Stimulated activated CD4-positive, alpha-beta T cell treated with anti-CD3 and anti-CD28 coated beads, TNF-alpha, amount 100 ng/mL, for 1 hour (primary cell): ENCODE results near the gene SLC39A7.

Experiments
- DNase-seq, 3 donors: peaks; one replicate each; pipeline ENCODE4 v3.0.0-alpha.2; 2020; ENCODE audit warnings: low read depth in 3 of 3, low spot score in 1 of 3

SLC39A7 gene

DNA sequence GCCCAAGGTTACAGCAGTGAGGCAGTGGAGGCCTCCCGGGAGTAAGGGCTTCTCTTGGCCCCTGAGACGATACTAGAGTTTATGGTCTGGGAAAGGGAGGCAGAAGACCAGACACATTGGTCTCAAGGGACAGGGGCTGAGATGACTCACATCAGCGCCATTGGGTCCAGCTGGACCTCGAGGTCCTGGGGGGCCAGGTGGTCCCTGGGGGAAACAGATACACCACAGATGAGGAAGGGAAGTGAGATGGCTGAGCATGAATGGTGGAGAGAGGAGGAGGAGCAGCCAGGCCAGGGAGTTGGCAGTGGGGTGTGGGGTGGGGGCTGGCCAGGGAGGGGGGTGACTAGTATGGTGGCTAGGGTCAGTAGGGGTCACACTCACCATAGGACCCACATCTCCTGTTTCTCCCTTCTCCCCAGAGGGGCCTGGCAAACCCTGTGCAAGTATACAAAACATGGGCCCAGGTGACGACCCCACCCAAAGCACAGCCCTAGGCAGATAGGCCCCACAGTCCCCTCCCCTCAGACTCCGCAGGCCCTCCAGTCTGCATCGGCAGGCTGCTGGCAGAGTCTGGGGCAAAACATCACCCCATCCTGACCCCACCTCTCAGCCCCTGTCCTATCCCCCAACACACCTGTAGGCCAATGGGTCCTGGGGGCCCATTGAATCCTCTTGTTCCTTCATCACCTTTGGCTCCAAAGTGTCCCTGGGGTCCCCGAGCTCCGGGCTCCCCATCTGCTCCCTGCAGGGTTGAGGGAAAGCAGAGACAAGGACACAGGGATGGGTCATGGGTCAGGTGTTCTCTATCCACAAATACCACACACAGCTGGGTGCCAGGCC, 30.3 kb upstream of the SLC39A7 start:
- DNase-seq: no peak

DNA sequence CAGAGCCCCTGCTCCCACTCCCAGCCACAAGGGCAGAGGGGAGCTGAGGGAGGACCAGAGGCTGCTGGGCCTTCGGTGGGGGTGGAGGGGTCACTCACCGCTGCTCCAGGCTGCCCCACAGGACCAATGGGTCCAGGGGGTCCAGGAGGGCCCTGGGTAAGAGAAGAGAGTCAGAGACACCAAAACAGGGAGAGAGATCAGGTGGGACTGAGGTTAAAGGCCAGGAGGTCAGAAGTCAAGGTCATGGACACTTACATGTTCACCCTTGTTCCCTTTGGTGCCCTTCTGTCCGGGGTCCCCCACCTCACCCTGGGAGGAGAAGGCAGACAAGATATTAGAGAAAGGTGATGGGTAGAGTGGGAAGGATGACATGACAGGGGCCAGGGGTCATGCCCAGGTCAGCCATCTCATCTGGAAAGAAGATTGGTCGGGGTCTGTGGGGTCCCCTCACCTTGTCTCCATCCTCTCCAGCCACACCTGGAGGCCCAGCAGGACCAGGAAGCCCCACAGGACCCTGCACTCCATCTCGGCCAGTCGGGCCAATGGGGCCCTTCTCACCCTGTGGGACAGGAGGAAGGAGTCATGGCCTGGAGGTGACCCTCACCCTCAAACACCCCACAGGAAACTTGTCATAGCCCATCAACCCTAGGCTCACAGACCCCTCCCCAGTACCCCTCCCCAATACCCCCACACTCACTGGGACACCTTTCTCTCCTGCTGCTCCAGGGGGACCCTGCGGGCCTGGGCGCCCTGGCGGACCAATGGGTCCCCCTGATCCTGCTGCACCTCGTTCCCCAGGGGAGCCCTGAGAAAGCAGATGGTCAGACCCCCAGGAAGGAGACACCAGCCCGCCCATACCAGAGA, 29.4 kb upstream of the SLC39A7 start:
- DNase-seq: no peak

DNA sequence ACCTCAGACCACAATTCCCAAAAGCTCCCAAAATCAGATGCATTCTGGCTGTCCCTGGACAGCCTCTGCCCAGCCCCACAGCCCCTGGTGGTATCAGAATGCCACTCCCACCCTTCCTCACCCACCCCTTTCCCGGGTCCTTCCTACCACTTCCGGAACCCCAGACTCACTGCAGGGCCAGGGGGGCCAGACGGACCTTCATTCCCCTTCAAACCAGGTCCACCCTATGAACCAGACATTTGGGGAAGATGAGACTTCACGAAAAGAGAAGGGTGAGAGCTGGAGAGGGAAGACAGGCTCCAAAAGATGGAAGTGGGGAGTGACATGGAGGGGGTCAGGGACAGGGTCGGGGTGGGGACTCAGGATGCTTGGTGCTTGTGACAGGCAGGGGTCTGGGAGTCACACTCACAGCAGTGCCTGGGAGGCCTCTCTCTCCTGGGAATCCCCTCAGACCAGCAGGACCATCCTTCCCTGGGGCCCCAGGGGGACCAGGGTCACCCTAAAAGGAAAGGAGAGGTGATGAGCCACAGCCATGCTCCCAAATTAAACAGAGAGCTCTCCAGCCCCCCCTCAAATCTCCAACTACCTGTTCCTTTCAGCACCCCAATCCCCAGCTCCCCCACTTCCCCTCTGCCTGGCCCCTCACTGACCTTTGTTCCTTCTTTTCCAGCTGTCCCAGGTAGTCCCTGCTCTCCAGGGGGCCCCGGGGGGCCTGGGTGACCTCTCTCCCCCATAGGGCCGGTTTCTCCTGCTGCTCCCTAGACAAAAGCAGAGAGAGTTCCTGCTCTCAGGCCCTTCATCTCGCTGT, 28.6 kb upstream of the SLC39A7 start:
- no peak for DNase-seq

DNA sequence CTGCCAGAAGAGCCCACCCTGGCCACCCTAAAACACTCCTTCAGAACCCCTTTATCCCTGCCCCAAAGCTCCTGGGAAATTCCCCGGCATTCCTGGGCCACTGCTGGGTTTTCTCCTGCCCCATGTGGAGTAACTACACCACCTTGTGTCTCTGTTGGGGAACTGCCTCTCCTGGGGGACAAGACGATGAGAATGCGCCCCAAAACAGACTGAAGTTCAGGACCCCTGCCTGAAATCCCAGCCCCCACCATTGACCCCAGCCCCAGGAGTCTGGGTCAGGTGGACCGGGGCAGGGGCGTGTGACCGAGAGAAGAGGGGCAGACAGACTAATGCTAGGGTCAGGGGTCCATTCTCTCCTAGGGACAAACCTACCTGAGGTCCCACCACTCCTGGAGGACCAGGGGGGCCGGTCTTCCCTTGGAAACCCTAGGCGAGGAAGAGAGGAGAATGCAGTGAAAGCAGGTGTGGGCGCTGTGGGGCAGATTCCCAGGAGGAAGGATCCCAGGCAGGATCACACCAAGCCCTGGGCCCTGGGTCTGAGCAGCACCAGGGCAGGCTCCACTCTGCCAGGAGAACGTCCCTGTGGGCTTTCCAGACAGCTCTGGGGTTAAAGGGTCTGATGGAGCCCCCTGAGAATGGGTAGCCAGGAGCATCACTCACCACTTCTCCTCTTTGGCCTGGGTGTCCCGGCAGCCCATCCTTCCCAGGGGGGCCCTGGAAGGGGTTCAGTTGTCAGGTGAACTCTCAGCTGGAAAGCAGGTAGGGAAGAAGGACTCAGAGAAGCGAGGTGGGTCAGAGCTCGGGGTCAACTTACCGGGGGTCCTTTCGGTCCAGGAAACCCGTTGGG, 27.8 kb upstream of the SLC39A7 start:
- DNase-seq: no peak

DNA sequence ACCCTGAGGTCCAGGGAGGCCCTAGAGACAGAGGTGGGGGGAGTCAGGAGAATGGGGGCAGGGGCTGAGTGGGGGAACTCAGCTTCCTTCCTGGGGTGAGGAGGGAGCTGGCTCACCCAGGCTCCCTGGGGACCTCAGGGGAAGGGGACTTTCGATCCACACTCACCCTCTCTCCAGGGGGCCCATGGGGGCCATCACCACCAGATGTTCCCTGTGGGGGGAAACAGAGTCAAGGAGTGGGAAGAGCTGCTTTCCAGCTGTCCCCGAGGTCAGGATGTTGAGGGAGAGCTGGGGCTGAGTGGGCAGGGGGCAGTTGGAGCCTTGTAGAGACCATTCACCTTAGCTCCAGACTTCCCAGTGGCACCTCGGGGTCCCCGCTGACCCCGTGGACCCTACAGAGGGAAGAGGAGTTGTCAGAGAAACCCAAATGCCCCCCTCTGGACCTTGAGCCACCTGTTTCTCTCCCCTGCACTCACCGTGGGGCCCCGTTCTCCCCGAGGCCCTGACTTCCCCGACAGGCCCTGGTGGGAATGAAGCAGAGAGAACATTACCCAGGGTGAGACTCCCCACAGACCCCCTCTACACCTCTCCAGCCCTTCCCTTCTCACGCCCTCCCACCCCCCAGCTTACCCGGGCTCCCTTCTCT, 27.0 kb upstream of the SLC39A7 start:
- no peak for DNase-seq

DNA sequence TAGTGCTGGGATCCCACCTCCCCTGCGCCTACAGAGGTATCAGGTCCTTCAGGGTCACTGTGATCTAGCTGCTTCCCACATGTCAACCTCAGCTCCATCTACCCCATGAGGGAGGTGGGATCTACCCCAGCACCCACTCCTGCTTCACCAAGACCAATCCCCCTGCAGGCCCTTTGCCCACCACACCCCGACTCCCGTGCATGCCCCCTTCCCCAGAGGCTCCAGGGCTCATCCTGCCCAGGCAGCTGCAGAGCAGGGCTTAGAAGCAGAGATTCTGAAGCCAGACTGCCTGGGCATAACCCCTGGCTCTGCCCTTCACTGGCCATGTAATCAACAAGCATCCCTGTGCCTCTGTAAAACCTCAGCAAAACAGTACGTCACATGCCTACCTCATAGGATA, 25.9 kb upstream of the SLC39A7 start:
- DNase-seq: no peak

DNA sequence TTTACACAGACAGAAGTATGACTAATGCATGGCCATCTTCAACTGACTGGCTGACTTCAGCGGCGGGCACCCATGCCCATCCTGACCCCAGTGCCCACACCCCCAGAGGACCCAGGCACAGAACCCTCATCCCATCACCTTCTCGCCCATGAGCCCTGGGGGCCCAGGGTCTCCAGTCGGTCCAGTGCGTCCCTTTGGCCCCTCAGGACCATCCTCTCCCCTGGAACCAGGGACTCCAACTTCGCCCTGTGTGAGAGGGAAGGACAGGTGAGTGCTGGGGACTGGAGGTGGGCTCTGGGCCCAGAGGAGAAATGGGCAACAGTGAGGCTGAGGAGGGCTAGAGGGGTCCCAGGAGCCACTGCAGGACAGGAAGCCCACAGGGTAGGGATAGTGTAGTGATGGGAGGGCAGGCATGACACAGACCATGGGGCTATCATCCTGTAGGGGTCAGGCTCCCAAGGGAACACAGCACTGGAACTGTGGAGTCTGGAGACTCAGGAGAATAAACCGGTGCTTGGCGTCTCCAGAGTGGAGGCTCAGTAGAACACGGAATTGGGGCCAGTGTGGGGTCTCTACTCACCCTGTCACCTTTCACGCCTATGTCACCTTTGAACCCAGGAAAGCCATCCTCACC, 25.1 kb upstream of the SLC39A7 start:
- DNase-seq: no peak

DNA sequence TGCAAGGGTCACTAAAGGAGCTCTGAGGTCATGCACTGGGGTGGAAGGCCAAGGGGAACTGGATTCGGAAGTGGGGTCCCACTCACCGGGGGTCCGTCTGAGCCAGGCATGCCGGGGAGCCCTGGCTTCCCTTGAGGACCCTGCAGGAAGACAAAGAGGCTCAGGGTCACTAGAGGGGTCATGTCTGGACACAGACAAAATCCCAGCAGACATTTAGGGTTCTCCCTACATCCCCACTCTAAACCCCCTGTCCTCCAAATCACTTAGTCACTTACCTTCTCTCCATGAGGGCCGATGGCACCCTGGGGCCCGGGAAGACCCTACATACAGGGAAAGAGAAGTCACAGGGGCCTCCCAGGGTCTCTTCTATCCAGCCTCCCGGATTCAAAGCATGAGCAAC, 23.8 kb upstream of the SLC39A7 start:
- DNase-seq: no peak

DNA sequence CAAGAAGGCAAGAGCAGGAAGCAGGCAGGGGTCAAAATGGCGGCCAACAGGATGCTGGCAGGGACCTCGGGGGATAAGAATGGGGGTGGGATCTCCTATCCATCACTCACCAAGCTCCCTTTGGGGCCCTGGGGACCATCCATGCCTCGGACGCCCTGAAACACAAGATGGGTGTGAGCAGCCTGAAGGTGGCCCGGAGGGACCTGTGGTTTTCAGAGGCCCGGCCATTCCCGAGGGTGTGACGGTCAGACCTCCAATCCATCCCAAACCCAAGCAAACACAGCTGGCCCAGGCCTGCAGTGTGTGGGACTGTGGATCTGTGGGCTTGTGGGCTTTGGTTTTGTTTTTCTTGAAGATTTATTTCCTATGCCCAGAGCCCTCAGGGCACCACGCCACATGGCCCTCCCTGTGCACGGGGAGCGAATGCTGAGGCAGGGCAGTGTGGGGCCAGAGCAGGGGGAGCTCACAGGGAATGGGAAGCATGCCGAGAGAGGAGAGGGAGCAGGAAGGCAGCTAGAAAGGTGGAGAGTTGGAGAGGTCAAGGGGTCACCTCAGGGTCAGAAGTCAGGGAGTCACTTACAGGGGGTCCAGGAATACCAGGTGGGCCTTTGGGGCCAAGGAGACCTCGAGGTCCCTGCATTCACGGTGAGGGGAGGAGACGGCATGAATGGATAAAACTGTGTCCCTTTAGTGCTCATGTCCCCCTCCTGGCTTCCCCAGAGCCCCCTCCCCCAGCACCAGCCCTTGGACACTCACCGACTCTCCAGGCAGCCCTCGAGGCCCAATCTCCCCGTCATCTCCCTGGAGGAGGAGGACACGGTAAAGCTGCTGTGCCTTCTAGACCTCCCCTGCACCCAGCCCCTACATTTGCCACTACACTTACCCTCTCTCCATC, 22.9 kb upstream of the SLC39A7 start:
- no peak for DNase-seq

DNA sequence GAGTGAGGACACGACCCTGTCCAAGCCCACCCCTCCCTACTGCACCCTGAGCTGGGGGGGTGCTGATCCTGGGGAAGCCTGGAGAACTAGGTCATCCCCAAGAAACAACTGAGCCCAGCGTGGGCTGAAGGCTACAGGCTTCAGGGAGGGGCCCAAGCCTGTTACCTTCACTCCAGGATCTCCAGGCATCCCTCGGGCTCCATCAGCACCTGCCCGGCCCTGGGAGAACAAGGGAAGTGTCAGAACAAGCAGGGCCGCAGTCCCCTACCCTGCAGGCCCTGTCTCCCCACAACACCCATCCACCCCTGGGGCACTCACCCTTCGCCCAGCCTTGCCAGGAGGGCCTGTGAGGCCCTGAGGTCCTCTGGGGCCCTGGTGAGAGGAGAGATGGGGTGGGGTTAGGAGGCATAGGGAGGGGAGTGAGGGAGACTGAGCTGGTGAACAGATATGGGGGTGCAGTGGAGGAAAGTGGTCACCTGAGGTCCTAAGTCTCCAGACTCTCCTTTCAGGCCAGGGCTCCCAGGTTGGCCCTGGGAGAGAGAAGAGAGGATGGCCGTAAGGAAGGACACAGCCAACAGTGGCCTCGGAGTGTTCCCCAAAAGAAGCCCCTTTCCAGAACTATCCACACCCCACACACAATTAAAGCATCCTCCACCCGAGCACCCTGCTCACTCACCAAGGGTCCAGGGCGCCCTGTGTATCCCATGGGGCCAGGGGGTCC, 21.8 kb upstream of the SLC39A7 start:
- no peak for DNase-seq

DNA sequence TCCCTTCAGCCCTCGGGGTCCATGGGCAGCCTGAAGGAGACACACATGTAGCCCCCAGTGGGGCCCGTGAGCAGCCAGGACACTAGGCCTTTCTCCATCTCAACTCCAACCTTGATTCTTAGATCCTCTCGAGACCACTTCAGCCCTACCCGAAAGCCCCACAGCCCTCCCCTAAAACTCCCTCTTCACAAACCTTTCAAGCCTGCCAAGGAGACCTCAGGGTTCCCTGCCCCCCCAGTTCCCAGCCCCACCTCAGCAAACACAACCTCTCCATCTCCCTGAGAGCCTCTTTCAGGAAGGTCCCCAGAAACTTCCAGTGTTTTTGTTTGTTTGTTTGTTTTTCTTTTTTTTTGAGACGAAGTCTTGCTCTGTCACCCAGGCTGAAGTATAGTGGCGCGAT, 19.5 kb upstream of the SLC39A7 start:
- DNase-seq: no peak

DNA sequence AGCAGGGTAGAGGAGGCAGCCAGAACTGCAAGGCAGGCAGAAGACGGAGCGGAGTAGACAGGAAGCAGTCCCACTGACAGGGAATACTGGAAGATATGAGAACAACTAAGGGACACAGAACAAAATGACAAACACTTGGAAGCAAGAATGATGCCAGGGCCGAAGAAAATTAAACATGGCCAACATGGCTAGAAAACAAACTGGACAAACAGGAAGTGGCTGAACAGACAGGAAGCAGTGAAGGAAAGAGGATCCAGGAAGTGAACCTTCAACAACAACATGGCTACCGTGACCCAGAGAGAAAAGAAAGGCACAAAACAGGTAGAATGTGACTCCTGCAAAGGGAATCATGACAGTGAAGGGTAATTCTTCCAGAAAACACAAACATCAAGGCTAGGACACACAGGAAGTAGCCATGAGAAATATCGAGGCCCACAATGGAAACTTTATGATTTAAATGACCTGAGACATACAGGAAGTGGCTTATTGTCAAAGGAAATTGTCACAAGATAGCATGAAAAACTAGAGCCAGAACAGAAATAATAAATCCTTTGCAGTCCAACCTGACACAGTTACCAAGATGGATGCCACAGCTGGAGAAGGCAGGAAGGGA, 17.5 kb upstream of the SLC39A7 start:
- DNase-seq: no peak

DNA sequence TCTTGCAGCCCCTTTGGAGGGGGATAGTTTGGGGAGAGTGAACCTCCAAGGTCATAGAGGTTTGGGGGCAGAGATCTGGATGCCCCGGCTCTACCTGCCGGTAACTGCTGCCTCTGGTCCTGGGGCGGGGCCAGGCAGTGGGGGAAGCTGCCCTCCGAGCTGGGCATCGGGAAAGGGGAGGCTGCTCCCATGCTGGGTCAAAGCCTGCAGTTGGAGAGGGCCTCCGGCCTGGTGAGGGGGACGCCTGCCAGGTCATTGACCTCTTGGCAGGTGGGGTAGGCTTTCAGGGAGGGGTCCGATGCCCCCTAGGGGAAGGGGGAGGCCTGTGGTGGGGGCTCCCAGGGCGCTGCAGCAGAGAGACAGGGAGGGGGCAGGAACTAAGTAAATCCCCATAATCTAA, 15.5 kb upstream of the SLC39A7 start:
- no peak for DNase-seq

DNA sequence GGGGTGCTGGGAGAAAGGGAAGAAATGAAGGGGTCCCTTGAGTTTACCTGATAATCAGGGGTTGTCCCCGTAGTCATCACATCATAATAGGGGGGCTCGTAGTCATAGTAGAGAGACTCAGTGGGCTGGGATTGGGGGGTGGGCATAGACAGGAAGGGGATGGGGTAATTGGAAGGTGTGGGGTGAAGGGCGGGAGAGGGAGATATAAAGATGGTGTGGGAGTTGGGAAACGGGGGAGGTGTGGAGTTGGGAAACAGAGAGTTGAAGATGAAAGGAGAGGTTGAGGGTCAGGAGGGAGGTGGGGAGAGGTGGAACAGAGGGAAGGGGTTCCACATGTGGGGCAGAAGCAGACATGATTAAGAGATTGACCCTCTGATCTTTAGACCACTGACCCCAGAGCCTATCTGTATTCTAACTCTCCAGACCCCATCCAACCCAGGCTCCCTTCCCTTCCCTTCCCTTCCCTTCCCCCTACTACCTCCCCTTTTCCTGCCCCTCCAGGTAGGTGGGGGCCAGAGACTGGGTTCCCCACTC, 14.9 kb upstream of the SLC39A7 start:
- DNase-seq: no peak

DNA sequence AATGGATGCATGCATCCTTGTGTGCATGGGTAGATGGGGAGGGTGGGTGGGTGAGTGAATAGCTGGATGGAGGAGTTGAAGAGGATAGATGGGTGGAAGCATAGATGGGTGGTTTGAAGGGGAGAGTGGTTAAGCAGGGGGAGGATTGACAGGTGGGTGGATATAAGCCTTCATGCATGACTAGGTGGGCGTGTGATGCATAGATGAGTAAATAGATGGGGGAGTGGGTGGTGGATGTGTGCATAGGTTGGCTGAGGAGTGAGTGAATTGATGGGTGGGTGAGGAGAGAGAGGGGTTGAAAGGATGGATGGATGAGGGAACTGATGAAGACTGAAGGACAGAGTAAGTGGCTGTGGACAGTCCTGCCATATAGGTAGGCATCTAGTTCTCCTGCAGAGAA, 12.9 kb upstream of the SLC39A7 start:
- no peak for DNase-seq

DNA sequence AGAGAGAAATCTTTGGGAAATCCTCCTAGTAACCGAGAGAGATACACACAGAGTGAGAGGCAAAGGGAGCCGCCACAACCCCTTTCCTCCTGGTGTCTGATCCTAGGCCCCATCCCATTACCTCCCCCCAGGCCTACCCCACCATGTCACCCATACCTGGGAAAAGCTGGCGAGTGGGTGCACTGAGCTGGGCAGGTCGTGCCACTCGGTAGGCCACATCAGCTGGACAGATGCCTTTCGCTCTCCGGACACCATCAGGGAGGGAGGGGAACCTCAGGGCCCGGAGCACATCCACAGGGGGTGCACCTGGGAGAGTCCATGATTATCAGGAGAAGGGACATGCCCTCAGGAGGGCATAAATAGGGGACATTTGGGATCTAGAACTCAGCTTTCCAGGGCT, 11.5 kb upstream of the SLC39A7 start:
- DNase-seq: no peak
